Effector CD4-positive, alpha-beta T cell (primary cell): ENCODE measurements around the gene TUT4.
"Not testable (repeated sequence)": the region's sequence is repeated elsewhere in the genome, so short reads cannot be mapped to it uniquely, and the experiment has no call there.

ENCODE experiments used
- DNase-seq: peaks from one replicate; pipeline ENCODE4 v3.0.0-alpha.2; 2020
- total RNA-seq: gene quantifications from one replicate; lab custom pipeline; 2026; lab: John Stamatoyannopoulos, UW

Gene TUT4, protein sequence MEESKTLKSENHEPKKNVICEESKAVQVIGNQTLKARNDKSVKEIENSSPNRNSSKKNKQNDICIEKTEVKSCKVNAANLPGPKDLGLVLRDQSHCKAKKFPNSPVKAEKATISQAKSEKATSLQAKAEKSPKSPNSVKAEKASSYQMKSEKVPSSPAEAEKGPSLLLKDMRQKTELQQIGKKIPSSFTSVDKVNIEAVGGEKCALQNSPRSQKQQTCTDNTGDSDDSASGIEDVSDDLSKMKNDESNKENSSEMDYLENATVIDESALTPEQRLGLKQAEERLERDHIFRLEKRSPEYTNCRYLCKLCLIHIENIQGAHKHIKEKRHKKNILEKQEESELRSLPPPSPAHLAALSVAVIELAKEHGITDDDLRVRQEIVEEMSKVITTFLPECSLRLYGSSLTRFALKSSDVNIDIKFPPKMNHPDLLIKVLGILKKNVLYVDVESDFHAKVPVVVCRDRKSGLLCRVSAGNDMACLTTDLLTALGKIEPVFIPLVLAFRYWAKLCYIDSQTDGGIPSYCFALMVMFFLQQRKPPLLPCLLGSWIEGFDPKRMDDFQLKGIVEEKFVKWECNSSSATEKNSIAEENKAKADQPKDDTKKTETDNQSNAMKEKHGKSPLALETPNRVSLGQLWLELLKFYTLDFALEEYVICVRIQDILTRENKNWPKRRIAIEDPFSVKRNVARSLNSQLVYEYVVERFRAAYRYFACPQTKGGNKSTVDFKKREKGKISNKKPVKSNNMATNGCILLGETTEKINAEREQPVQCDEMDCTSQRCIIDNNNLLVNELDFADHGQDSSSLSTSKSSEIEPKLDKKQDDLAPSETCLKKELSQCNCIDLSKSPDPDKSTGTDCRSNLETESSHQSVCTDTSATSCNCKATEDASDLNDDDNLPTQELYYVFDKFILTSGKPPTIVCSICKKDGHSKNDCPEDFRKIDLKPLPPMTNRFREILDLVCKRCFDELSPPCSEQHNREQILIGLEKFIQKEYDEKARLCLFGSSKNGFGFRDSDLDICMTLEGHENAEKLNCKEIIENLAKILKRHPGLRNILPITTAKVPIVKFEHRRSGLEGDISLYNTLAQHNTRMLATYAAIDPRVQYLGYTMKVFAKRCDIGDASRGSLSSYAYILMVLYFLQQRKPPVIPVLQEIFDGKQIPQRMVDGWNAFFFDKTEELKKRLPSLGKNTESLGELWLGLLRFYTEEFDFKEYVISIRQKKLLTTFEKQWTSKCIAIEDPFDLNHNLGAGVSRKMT (N-terminal part only)
- total RNA-seq: 158 reads per million, percentile 90 among the genes with 10 or more reads in this experiment

DNA sequence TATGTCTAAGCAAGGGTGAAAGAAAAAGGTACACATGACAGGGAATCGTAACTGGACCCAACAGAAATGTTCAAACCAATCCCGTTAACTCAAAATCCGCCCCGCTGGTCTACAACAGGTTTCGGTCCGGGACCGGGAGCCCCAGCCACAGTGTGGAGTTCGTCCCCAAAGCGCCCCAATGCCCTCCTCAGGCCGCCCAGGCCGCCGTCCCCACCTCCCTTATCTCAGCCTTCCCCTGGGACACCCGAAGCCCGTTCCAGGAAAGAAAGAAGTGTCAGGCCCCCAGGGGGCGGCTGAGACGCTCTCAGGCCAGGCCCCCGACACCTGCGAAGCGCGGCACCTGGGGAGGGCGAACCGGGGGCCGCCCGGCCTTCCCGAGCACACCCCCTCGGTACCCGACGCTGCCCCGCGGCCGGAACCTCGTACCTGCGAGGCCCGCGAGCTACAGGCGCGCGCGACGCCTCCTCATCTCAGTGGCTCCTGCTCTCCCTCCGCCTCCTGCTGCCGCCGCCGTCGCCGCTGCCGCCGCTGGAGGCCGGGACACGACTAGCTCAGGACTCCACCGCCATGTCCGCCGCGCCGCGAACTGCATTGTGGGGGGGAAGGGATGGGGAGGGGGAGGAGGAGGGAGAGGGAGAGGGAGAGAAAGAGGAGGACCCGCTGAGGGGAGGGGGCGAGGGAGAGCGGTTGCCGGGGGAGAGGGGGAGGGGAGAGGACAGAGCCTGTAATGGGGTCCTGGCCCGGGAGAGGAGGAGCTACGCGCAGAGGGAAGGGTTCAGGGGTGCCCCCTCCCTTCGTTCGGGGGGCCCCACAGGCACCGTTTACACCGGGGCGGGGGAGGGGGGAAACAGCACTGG is at the start of gene TUT4:
TSS of gene TUT4 (minus strand) at position 588 of the 857 bp plus-strand sequence. CDS start 26,812 bp downstream, outside the sequence.
- peak; percentile 62 for DNase-seq

DNA sequence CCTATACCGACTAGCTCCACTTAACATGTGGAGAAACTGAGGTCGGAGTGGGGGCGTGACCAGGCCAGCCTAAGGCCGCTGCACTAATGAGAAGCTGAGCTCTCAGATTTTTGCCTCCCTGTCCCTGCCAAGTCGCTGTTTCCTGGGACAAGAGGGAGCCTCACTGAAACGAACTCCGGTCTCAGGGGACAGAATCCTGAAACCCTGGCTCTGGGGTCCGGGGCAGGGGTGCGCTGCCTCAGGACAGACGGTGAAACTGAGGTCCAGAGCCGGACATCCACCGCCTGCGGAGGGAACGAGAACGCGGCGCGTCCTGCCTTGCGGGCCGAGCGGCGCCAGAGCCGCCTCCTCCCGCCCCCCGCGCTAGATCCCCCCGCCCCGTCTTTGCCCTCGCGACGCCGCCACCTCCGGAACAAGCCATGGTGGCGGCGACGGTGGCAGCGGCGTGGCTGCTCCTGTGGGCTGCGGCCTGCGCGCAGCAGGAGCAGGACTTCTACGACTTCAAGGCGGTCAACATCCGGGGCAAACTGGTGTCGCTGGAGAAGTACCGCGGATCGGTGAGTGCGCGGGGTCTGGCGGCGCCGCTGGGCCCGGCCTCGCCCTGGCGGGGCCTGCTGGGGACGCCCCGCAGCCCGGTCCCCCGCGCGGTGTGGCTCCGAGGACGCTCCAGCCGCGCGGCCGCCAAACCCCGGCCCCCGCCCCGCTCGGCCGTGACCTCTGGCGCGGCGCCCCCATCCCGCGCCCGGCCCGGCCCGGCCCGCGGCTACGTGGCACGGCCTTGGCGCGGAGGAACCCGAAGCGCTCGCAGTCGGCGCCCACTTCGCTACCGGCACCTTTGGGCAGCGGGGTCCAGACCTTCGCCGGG is 49.3 kb upstream of the TUT4 start, which contains the start of gene GPX7:
TSS of gene GPX7 (plus strand) at position 381 of the 865 bp plus-strand sequence. CDS start at position 420, 39 bp downstream.
- peak; percentile 53 for DNase-seq

DNA sequence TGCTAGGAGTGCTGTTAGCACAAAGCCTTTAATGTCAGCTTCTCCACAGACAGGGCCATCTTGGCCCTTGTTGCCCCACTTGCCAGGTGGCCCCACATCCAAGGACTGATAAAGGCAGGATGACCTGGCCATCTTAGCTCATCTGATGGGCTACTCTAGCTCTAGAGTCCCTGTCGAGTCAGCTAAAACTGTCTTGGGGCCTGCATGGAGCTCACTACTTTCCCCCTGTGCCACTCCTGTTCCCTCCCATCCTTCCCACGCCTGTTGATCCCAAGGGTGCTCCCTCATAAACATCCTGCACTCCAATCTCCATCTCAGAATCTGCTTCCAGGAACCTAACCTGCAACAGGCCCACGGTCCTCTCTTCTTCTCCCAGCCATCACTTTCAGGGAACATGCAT is 48.6 kb upstream of the TUT4 start:
- DNase-seq: no peak

DNA sequence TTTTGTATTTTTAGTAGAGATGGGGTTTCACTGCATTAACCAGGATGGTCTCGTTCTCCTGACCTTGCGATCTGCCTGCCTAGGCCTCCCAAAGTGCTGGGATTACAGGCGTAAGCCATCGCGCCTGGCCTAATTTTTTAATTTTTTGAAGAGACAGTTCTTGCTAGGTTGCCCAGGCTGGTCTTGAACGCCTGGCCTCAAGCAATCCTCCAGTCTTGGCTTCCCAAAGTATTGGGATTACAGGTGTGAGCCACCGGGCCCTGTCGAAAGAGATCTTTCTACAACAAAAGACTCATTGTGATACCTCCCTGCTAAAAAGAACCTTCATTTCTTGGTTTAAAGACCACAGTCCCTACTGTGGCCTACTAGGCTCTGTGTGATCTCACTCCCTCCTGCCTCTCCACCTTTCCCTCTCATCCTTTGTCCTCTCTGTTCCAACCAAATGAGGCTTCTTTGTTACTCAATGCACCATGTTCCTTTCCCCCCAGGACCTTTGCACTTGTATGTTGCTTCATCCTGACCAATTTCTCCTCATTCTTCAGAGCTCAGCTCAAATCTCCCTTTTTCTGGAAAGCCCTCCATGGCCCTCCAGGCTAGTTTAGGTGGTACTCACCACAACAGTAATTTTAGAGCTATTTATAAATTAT is 47.8 kb upstream of the TUT4 start:
- DNase-seq: no peak

DNA sequence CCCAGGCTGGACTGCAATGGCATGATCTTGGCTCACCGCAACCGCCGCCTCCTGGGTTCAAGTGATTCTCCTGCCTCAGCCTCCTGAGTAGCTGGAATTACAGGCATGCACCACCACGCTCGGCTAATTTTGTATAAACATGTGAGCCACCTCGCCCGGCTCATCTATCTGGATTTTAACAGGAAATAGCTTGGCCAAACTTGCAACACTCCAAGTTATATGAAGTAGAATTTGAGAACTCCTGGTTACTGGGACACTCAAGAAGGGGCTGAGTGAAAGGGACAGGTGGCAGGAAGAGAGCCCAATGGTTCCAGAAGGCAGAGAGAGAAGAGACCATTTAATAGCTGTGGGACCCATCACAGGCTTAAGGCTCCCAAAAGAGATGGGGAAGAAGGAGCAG is 46.3 kb upstream of the TUT4 start:
- no peak for DNase-seq

DNA sequence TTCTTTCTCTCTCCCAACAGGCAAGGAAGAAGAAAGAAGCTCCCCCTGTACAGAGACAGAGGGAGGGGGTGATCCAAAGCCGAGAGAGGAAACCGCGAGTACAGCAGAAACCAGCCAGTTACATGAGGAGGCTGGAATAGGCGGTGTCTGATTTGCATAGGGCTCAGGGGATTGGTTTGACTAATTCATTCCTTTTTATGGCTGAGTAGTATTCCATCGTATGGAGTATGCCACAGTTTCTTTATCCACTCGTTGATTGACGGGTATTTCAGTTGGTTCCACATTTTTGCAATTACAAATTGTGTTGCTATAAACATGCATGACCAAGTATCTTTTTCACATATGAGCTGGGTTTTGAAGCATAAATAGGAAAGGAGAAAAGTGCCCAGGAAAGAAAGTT is 45.8 kb upstream of the TUT4 start:
- DNase-seq: no peak

DNA sequence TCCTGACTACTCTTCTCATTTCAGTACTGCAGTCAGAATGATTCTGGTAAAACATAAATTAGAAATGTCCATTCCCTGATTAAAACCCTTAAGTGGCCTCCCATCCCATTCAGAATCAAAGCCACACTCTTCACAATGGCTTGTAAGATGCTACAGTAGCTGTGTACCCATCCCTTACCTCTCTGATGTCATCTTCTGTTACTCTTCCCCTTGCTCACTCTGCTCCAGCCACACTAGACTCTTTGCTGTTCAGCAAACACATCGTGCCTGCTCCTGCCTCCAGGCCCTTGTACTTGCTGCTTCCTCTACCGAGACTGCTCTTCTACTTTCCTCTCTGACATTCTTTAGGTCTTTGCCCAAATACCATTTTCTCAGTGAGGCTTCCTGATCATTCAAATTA is 45.0 kb upstream of the TUT4 start:
- no peak for DNase-seq

DNA sequence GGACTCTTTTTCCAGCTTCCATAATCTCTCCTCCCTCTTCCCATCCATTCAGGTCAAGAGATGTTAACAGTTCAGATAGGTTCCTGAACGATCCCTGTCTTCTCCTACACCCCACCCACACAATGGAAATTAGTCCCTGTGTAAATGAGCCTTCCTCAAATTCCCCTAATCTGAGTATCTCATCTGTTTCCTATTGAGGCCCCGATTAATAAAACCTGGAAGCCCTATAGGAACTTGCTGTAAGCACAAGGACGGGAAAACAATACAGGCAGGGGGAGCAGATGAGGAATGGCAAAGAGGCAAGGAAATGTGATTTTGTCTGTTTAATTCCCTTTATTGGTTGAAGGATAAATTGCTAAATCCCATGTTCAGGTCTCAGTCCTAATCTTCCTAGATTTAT is 42.2 kb upstream of the TUT4 start:
- DNase-seq: no peak

DNA sequence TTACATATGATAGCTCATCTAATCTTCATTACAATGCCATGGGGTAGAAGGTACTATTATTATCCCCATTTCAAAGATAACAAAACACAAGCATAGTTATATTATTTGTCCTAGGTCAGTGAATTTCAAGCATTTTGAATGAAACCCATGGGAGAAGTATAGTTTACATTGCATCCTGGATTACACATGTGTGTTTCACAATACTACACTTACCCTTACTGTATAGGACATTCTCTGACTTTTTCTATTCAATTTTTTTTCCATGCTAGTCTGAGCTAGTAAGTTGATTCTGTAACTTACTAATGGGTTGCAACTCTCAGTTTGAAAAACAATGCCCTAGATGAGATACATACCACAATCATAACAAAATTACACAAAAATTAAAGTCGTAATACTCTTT is 40.6 kb upstream of the TUT4 start:
- DNase-seq: no peak

DNA sequence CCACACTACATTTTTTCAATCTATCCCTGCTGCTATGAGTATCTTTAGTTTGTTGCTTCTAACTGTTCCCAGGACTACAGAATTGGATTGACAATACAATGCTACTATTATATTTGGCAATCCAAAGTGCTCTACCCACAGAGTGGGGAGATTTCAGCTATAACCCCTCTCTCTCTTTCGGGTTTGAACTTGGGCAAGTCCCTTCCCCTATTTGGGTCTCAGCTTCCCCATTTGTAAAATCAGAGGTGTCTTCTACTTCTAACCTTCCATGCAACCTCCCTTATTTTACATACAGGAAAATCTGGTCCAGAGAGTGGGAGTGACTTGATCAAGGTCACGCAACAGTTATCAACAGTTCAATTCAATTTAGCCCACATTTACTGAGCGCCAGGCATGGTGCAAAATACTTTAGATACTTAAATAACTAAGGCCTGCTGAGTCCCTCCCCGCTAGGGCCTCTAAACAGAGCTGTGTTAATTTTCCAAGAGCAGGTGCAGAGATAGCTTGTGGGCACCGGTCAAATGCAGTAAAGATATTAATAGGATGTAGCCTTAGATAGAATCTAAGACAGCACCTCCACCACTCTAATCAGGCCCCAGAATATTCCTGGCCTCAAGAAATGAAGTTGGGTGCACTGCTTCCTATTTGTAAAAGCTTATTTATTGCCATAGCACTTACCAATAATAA is 39.9 kb upstream of the TUT4 start:
- DNase-seq: no peak

DNA sequence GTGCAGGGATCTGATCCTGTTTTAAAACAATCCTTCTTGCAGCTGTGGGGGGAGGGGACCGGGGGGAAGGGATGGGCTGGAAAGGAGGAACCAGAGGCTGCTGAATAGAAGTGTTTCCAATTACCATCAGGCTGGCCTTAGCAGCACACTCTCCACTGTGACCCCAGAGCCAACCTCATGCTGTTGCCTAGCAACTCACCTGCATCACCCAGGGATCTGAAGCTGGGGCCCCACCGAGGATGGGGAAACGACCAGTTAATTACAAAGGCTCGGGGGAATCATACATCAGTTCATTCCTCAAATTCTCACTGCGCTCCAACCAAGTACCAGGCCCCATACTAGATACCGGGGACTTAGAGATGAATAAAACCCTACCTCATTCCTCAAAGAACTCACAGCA is 37.4 kb upstream of the TUT4 start:
- DNase-seq: no peak

DNA sequence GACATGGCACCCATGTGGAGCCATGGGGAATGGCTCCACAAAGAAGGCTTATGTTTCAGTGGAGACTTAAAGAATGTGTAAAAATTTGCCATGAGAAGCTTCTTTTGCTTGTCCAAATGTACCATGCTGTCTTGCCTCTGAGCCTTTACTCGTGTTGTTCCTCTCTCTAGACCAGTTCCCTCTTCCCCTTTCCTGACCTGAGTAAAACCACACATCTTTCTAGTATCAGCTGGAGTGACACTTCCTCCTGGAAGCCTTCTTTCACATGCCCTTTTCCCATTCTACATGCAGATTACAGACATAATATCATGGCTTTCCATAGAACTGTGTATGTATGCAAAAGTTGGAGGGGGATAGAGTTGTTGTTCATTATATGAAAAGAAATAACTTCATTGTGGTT is 35.6 kb upstream of the TUT4 start:
- DNase-seq: no peak

DNA sequence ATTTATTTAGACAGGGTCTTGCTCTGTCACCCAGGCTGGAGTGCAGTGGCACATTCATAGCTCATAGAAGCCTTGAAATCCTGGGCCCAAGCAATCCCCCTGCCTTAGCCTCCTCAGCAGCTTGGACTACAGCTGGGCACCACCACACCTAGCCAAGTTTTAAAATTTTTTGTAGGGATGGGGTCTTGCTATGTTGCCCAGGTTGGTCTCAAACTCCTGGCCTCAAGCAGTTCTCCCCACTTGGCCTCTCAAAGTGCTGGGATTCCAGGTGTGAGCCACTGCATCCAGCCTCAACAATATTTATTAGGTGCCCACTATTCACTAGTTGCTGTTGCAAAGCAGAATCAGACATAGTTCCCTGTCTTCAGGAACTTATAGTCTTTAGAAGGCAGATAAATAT is 35.1 kb upstream of the TUT4 start:
- no peak for DNase-seq

DNA sequence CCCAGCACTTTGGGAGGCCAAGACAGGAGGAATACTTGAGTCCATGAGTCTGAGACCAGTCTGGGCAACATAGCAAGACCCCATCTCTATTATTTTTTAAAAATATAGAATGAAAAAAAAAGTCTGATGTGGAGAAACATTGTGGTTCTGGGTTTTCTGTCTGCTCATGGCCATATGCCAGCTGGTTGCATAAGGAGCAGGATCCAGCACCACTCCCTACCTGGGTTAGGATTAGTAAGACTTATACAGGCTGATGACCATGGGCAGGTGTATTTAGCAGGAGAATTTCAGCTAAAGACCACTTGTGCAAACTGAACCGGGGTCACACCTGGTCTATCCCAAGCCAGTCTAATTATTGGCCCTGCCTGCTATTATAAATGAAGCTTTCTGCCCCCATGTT is 32.6 kb upstream of the TUT4 start:
- DNase-seq: no peak

DNA sequence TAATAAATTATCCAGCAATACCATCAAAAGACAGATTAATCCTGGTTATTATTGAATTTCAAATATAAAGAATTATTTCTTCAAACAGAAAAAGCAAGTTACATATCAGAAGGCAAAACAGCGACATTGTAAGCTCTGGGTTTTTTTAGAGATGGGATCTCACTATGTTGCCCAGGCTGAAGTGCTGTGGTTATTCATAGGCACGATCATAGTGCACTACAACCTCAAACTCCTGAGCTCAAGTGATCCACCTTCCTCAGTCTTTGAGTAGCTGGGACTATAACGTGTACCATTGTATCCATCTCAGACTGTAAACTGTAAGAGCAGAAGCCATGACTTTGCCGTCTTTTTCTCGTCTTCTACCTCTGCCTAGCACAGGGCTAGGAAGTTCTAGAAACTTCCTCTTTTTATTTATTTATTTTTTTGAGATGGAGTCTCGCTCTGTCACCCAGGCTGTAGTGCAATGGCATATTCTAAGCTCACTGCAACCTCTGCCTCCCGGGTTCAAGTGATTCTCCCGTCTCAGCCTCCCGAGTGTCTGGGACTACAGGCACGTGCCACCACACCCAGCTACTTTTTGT is 29.3 kb upstream of the TUT4 start:
- DNase-seq: no peak

DNA sequence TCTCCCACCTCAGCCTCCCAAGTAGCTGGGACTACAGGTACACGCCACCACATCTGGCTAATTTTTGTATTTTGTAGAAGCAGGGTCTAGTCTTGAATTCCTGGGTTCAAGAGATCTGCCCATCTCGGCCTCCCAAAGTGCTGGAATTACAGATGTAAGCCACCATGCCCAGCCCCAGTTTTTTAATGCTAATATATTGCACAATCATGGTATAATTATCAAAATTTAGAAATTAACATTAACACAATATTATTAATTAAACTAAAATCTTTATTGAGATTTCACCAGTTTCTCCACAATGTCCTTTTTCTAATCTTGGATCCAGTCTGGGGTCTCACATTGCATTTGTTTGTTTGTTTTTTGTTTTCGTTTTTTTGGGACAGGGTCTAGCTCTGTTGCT is 27.4 kb upstream of the TUT4 start:
- no peak for DNase-seq

DNA sequence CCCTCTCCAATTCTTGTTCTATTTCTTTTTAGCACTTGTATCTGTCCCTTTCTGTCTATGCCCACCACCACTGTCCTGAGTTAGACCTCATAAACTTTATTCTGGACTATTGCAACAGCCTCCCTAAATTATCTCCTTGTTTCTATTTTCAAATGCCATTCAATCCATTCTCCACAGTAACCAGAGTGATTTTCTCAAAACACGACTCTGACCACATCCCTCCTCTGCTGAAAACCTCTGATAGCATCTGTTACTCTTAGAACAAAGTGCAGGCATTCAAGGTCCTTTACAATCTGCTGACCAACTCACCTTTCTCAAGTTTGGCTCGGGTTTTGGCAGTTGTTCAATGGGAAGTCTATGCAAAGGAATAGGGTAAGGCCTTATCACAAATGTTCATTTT is 26.5 kb upstream of the TUT4 start:
- DNase-seq: no peak

DNA sequence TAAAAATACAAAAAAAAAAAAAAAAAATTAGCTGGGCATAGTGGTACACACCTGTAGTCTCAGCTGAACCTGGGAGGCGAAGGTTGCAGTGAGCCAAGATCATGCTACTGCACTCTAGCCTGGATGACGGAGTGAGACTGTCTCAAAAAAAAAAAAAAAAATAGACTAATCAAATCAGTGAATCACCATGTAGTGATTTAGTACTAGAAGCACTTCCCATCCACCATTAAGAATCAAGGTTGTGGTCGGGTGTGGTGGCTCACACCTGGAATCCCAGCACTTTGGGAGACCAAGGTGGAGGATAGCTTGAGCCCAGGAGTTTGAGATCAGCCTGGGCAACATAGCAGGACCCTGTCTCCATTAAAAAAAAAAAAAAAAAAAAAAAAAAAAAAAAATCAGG is 25.2 kb upstream of the TUT4 start:
- not testable (repeated sequence) for DNase-seq

DNA sequence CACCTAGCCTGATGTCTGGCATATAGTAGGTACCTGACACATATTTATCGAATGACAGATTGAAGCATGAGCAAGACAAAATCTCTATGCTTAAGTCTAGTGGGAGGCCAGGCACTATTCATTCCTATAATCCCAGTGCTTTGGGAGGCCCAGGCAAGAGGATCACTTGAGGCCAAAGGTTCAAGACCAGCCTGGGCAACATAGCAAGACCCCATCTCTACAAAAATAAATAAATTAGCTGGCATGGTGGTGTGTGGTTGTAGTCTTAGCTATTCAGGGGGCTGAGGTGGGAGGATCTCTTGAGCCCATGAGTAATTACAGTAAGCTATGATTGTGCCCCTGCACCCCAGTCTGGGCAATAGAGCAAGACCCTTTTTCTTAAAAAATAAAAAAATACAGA is 23.2 kb upstream of the TUT4 start:
- DNase-seq: no peak
